ENCODE measurements around the gene MAT2B.
"Not testable (repeated sequence)": the region's sequence is repeated elsewhere in the genome, so short reads cannot be mapped to it uniquely, and the experiment has no call there.

DNA sequence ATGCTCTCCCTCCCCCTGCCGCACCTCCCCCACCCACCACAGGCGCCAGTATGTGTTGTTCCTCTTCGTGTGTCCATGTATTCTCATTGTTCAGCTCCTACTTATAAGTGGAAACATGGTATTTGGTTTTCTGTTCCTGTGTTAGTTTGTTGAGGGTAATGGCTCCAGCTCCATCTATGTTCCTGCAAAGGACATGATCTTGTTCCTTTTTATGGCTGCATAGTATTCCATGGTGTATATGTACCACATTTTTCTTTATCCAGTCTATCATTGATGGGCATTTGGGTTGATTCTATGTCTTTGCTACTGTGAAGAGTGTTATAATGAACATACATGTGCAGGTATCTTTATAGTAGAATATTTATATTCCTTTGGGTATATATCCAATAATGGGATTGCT is 31.0 kb downstream of the MAT2B start:
- TF ChIP-seq POLR2A (IDR thresholded peaks at IDR 0.05), result not testable (repeated sequence)
- TF ChIP-seq, protein P1, sequence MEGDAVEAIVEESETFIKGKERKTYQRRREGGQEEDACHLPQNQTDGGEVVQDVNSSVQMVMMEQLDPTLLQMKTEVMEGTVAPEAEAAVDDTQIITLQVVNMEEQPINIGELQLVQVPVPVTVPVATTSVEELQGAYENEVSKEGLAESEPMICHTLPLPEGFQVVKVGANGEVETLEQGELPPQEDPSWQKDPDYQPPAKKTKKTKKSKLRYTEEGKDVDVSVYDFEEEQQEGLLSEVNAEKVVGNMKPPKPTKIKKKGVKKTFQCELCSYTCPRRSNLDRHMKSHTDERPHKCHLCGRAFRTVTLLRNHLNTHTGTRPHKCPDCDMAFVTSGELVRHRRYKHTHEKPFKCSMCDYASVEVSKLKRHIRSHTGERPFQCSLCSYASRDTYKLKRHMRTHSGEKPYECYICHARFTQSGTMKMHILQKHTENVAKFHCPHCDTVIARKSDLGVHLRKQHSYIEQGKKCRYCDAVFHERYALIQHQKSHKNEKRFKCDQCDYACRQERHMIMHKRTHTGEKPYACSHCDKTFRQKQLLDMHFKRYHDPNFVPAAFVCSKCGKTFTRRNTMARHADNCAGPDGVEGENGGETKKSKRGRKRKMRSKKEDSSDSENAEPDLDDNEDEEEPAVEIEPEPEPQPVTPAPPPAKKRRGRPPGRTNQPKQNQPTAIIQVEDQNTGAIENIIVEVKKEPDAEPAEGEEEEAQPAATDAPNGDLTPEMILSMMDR (IDR thresholded peaks at IDR 0.05), result not testable (repeated sequence)

Data from heart left ventricle (tissue), 13 donors.